UCSD-AML1 (cell line): ENCODE results near the gene FOXF1.

Experiments
- DNase-seq: peaks from one replicate; lab custom pipeline; 2025; ENCODE audit not compliant: unreplicated experiment; lab: John Stamatoyannopoulos, UW

FOXF1 gene

DNA sequence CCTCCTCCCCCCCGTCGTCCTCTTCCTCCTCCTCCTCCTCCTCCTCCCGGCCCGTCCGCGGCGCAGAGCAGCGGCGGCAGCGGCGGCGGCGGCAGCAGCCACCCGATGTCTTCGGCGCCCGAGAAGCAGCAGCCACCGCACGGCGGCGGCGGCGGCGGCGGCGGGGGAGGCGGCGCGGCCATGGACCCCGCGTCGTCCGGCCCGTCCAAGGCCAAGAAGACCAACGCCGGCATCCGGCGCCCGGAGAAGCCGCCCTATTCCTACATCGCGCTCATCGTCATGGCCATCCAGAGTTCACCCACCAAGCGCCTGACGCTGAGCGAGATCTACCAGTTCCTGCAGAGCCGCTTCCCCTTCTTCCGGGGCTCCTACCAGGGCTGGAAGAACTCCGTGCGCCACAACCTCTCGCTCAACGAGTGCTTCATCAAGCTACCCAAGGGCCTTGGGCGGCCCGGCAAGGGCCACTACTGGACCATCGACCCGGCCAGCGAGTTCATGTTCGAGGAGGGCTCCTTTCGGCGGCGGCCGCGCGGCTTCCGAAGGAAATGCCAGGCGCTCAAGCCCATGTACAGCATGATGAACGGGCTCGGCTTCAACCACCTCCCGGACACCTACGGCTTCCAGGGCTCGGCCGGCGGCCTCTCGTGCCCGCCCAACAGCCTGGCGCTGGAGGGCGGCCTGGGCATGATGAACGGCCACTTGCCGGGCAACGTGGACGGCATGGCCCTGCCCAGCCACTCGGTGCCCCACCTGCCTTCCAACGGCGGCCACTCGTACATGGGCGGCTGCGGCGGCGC lies at the start of gene FOXF1:
FOXF1 (plus strand) TSS at position 63 of the 797 bp plus-strand sequence; CDS start at position 106, 43 bp downstream.
- no peak for DNase-seq

DNA sequence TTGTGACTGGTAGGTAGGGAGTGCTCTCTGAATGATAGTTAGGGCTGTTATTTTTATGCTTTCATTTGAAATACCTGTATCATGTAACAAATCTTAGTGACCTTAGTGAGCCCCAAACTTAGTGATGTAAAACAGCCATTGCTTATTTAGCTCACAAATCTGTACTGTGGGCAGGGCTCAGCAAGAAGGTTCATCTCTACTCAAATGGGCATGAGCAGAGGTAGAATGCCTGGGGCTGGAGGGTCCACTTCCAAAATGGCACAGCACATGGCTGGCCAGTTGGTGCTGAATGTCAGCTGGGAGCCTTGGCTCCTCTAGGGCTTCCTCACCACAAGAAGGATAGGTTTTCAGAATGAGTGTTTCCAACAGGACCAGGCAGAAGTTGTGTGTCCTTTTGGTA lies 49.3 kb upstream of the FOXF1 start:
- no peak for DNase-seq

DNA sequence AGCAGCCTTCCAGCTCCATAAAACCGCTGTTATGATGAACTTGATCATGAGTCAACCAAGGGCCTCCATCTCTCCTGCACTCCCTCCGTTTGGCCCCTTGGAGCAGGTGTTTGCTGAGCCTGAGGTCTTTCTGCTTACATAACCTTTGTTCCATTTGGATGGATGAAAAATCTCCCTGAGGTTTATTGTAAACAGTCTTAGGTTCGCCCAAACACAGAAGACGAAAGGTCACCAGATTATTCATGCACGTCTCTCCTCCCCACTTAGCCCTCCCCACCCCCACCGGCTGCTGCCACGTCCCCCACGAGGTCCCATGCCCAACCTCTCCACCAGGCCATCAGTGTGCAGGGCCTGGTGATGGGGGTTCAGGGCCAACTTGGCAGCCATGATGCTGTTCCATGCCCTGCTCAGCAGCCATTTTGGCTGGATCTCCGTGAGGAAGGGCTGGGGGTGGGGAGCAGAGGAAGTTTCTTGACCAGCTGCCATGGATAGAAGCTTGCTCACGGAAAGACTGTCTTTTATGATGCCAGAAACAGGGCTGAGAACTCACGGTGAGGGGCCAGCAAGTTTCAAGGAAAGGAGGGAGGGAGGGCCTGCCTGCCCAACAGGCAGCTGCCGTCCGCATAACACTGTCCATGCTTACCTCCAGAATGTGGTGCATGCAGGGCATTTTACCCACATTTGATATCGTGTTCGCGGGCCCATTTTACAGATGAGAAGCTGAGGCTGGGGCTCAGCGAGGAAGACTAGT lies 47.8 kb upstream of the FOXF1 start:
- DNase-seq = no peak

DNA sequence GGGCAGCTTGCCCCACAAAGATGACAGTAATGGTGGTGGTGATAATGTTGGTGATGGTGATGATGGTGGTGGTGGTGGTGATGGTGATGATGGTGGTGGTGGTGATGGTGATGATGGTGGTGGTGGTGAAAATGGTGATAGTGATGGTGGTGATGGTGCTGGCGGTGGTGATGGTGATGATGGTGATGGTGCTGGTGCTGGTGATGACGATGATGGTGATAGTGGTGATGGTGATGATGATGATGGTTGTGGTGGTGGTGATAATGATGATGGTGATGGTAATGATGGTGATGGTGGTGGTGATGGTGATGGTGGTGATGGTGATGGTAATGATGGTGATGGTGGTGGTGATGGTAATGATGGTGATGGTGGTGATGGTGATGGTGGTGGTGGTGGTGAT lies 46.3 kb upstream of the FOXF1 start:
- no peak for DNase-seq

- DNase-seq = no peak
These were observed 44.9 kb upstream of the FOXF1 start for GRCh38 chr16:86465434-86465833.

- no peak for DNase-seq
These were observed 43.5 kb upstream of the FOXF1 start for GRCh38 chr16:86466696-86467406.

DNA sequence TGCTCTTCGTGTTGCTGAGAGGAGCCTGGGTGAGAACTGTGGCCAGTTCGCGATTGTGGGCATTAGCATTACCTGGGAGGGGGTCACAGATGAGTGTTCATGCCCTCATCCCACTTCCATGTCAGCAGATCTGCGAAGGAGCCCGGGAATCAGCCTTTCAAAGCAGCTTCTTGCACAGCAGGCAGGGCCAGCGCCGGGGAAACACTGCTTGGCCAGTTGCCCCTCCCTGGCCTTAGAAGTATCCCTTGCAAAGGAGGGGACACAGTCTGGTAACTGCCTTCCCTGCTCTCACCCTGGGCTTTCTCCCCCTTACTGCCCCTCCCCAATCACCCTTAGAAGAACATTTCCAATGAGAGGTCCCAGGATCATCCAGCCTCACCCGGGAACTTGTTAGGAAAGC lies 42.8 kb upstream of the FOXF1 start:
- DNase-seq = no peak

GRCh38 chr16:86470964-86471363 lies 39.4 kb upstream of the FOXF1 start:
- no peak for DNase-seq

GRCh38 chr16:86471896-86472295 lies 38.4 kb upstream of the FOXF1 start:
- DNase-seq = no peak

DNA sequence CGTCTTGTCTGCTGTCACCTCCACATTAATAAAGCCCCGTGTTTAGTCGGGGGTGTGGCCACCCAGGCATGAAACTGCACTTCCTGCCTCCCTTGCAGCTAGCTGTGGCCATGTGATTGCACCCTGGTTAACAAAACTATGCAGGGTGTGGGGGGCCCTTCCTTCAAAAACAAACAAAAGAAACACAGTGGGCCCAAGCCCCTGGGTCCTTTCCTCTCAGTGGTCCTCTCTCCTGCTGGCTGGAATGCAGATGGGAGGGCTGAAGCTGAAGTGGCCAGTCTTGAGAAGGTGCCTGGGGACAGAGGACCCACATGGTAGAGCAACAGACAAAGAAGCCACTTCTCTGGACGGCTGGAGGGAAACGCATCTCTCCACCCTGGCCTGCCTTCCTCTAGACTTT lies 38.0 kb upstream of the FOXF1 start:
- no peak for DNase-seq

DNA sequence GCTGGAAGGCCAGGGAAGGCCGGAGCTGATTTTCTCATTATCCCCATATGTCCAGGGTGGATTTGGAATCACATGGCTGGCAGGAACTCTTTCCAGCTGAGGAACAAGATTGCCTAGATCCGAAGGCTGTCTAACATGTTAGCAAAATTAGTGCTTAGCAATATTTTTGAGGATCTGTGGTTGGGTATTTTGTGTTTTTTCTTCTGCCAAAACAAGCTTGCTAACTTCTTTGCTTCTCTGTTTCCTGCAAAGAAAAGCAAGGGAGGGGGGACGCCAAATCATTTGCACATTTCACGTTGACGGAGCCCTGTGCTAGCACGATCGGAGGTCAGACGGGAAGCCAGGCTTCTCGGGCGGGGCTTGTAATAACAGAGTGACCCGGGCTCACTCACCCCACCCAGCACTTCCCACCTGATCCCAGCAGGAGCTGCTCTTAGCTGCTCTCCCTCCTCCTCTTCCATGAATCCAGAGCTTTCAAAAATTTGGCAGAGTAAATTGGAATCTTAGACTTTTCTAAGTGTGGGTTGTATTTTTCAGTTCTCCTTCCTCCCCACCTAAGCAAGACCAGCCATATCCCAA lies 33.3 kb upstream of the FOXF1 start:
- no peak for DNase-seq

DNA sequence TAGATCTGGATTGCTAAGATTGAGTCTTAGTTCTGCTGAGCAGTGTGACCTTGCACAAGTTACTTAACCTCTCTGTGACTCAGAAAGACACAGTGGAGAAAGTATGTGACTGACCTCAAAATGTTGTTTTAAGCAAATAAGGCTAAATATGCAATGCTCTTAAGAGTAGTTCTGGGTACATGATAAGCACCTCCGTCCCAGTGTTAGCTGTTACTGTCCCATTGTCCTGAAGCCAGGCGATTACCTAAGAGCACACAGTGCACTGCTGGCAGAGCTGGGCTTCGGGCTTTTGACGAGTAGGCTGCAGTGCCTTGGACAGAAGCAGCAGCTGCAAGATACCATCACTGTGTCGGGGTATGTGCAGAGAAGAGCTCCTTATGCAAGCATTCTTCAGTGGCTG lies 32.7 kb upstream of the FOXF1 start:
- DNase-seq = no peak

GRCh38 chr16:86478779-86479178 lies 31.5 kb upstream of the FOXF1 start:
- no peak for DNase-seq

DNA sequence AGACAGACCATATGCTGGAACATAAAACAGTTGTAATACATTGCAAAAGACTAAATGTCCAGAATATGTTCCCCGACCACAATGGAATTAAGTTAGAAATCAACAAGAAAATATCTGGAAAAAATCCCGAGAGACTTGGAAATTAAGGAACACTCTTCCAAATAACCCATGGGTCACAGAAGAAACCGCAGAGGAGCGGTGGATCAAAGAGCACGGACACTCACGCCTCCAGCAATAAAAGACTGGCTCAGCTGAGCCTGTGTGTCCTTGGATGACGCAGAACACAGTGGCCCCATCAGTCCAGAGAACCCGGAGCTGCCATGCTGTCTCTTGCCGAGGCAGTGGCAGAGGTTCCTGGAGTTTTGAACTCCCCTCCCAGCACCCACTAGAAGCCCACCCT lies 30.9 kb upstream of the FOXF1 start:
- DNase-seq = no peak

- DNase-seq = no peak
These were observed 29.9 kb upstream of the FOXF1 start for GRCh38 chr16:86480444-86480843.

GRCh38 chr16:86481607-86482006 lies 28.7 kb upstream of the FOXF1 start:
- no peak for DNase-seq

DNA sequence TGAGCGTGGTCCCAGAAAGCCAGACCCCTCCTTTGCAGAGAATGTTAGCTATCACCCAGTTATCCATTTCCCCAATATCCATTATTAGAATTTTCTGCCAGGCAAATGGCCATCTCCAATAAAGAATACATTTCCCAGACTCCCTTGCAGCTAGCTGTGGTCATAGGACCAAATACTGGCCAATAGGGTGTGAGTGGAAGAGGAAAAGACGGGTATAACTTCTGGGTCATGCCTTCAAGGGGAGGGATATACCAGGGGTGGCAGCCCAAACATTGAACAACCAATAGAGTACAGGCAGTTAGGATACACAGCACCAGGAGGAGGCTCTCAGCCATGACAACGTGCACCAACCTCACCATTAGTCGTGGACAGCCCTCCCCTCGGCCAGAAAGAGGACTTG lies 26.1 kb upstream of the FOXF1 start:
- DNase-seq = no peak

DNA sequence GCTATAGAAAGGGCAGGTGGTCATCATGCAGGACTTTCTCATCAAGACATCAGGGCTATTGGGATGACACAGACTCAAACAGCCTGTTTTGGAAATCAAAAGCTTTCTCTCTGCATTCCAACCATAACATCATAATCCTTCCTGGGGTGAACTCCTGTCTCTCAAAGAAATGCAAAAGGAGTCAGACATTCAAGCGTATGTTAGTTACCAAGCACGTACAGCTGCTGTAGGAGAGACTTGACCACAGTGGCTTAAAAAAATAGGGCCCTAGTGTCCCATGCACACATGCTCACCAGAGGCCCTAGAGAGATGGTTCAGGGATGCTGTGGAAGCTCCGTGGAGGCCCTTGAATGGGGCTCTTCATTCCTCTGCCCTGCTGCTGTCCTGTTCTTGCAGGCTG lies 24.6 kb upstream of the FOXF1 start:
- DNase-seq = no peak

GRCh38 chr16:86490859-86491639 lies 19.3 kb upstream of the FOXF1 start:
- no peak for DNase-seq

GRCh38 chr16:86491640-86492023 lies 18.7 kb upstream of the FOXF1 start:
- DNase-seq = no peak
